Panc1 (cell line): ENCODE results near the gene POLR2A. TPM values are rescaled to one million over a fixed set of nuclear protein-coding genes. Genes with fewer than 3 reads are reported as not detected.

ENCODE experiments used
- ATAC-seq: fragments of 200-7000 bp; cut with Tn5 transposase; 2 replicates; pipeline ENCODE4 v1.9.1; 2020; ENCODE audit warnings: mild to moderate bottlenecking, moderate library complexity
- BruUV-seq: library from RNA; stranded (reverse); fragments of 400-500 nt; replicated peaks from 2 replicates; lab custom pipeline; 2021; lab: Mats Ljungman, UMichigan
- CTCF ChIA-PET: fragments of 300-600 bp; sonication (Branson Sonifier 250); formaldehyde crosslinking; loops from one replicate; lab custom pipeline; 2022; ENCODE audit warnings: antibody characterized with exemption; lab: Charles Lee
- POLR2A ChIA-PET: fragments of 300-600 bp; sonication (Branson Sonifier 250); formaldehyde crosslinking; loops from one replicate; lab custom pipeline; 2022; ENCODE audit warnings: antibody characterized with exemption; lab: Charles Lee
- DNase-seq: peaks from one replicate; pipeline ENCODE4 v3.0.0-alpha.2; 2010; ENCODE audit warnings: low read depth, low spot score
- H3K27ac ChIP-seq: 2 replicates; pipeline ENCODE4 v1.5.1; 2011; ENCODE audit warnings: mild to moderate bottlenecking, low read length, inconsistent platforms
- H3K27me3 ChIP-seq: fragments of 200-500 bp; sonication (Bioruptor generic); 2 replicates; pipeline ENCODE4 v1.6.0; 2014; ENCODE audit warnings: low read length, inconsistent platforms; ENCODE audit not compliant: control insufficient read depth, insufficient read depth
- H3K36me3 ChIP-seq: fragments of 200-500 bp; sonication (Bioruptor generic); 2 replicates; pipeline ENCODE4 v1.5.1; 2014; ENCODE audit warnings: inconsistent platforms, mild to moderate bottlenecking, low read length, moderate library complexity; ENCODE audit not compliant: control insufficient read depth, insufficient read depth
- H3K4me1 ChIP-seq: 2 replicates; pipeline ENCODE4 v1.5.1; 2011; ENCODE audit warnings: inconsistent platforms, mild to moderate bottlenecking, low read length, moderate library complexity; ENCODE audit not compliant: control insufficient read depth, insufficient read depth
- H3K4me3 ChIP-seq, 2 experiments: 2 replicates each; pipeline ENCODE4 v1.5.1; 2011 to 2012; ENCODE audit warnings: low read depth in 2 of 2, low read length in 2 of 2, mild to moderate bottlenecking in 2 of 2, inconsistent platforms in 1 of 2, moderate library complexity in 1 of 2
- H3K9me3 ChIP-seq: fragments of 200-500 bp; sonication (Bioruptor generic); 2 replicates; pipeline ENCODE4 v1.5.1; 2014; ENCODE audit warnings: low read depth, mild to moderate bottlenecking, inconsistent platforms, low read length, moderate library complexity; ENCODE audit not compliant: control insufficient read depth, insufficient read depth
- POLR2AphosphoS5 ChIP-seq: IDR thresholded peaks from 2 replicates; pipeline ENCODE4 v1.6.1; 2012; ENCODE audit warnings: mild to moderate bottlenecking, low read depth, low read length, moderate library complexity
- SIN3A ChIP-seq: IDR thresholded peaks from 2 replicates; pipeline ENCODE4 v1.6.1; 2012; ENCODE audit warnings: low read depth, mild to moderate bottlenecking, low read length, moderate library complexity, borderline replicate concordance; ENCODE audit not compliant: insufficient read depth
- TCF7L2 ChIP-seq: IDR thresholded peaks from 2 replicates; pipeline ENCODE4 v1.6.1; 2011; ENCODE audit warnings: mild to moderate bottlenecking, low read depth, low read length, inconsistent platforms
- in situ Hi-C: cut with HindIII; loops from 2 replicates; pipeline ENCODE4 v1.10.0; 2016; ENCODE audit warnings: low sequenced_read_pairs, low pct_unique_long_range_greater_than_20kb
- intact Hi-C: fragments of 100-400 bp; cut with micrococcal nuclease; formaldehyde crosslinking; loops from one replicate; pipeline ENCODE4 v1.10.0; 2022; ENCODE audit not compliant: unreplicated experiment
- total RNA-seq: library from RNA; stranded (reverse); gene quantifications from one replicate; pipeline ENCODE4 v1.2.1, GENCODE V29; 2021; ENCODE audit not compliant: unreplicated experiment
- TF ChIP-seq, protein P1 (sequence below): fragments of 450-650 bp; IDR thresholded peaks from 2 replicates; pipeline ENCODE4 v1.5.1; 2017; ENCODE audit warnings: mild to moderate bottlenecking
- TF ChIP-seq, protein P2 (sequence below), 2 experiments: IDR thresholded peaks; 2 replicates each; pipeline ENCODE4 v1.6.1; 2011 to 2012; ENCODE audit warnings: low read depth in 2 of 2, control low read depth in 1 of 2, low read length in 1 of 2, mild to moderate bottlenecking in 1 of 2, moderate library complexity in 1 of 2; ENCODE audit not compliant: insufficient read depth in 1 of 2

POLR2A gene
- total RNA-seq, 1 experiment from 2014 or later, result 181 TPM

DNA sequence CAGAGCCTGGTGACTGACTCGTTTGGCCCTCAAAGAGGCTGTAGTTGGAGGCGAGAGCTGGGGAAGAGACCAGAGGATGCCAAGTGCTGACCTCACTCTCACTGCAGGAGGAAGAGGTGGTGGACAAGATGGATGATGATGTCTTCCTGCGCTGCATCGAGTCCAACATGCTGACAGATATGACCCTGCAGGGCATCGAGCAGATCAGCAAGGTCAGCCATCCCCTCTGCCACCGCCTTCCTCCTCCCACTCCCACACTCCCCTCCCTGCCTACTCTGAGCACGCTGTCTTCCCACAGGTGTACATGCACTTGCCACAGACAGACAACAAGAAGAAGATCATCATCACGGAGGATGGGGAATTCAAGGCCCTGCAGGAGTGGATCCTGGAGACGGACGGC, 26.9 kb downstream of the POLR2A start:
- H3K27ac ChIP-seq, result no peak overlapping the region
- in situ Hi-C loops, result no loop called here
- BruUV-seq, result no TSS peak
- ATAC-seq, result no peak
- intact Hi-C loops, result no loop called here
- TF ChIP-seq, protein P1, sequence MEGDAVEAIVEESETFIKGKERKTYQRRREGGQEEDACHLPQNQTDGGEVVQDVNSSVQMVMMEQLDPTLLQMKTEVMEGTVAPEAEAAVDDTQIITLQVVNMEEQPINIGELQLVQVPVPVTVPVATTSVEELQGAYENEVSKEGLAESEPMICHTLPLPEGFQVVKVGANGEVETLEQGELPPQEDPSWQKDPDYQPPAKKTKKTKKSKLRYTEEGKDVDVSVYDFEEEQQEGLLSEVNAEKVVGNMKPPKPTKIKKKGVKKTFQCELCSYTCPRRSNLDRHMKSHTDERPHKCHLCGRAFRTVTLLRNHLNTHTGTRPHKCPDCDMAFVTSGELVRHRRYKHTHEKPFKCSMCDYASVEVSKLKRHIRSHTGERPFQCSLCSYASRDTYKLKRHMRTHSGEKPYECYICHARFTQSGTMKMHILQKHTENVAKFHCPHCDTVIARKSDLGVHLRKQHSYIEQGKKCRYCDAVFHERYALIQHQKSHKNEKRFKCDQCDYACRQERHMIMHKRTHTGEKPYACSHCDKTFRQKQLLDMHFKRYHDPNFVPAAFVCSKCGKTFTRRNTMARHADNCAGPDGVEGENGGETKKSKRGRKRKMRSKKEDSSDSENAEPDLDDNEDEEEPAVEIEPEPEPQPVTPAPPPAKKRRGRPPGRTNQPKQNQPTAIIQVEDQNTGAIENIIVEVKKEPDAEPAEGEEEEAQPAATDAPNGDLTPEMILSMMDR, result no peak
- TF ChIP-seq, protein P2, sequence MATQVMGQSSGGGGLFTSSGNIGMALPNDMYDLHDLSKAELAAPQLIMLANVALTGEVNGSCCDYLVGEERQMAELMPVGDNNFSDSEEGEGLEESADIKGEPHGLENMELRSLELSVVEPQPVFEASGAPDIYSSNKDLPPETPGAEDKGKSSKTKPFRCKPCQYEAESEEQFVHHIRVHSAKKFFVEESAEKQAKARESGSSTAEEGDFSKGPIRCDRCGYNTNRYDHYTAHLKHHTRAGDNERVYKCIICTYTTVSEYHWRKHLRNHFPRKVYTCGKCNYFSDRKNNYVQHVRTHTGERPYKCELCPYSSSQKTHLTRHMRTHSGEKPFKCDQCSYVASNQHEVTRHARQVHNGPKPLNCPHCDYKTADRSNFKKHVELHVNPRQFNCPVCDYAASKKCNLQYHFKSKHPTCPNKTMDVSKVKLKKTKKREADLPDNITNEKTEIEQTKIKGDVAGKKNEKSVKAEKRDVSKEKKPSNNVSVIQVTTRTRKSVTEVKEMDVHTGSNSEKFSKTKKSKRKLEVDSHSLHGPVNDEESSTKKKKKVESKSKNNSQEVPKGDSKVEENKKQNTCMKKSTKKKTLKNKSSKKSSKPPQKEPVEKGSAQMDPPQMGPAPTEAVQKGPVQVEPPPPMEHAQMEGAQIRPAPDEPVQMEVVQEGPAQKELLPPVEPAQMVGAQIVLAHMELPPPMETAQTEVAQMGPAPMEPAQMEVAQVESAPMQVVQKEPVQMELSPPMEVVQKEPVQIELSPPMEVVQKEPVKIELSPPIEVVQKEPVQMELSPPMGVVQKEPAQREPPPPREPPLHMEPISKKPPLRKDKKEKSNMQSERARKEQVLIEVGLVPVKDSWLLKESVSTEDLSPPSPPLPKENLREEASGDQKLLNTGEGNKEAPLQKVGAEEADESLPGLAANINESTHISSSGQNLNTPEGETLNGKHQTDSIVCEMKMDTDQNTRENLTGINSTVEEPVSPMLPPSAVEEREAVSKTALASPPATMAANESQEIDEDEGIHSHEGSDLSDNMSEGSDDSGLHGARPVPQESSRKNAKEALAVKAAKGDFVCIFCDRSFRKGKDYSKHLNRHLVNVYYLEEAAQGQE (IDR thresholded peaks at IDR 0.05; ENCODE audit: insufficient read depth in 1 of 2, low read depth in 2 of 2, low read length in 1 of 2), result no peak
- TF ChIP-seq POLR2AphosphoS5 (no peak), TCF7L2 (no peak), SIN3A (no peak)
- ChIA-PET POLR2A (interaction anchor here (0.6 kb wide), 1 partner anchor 175 kb away, joined by 3 read pairs; no protein-coding TSS in a partner anchor), CTCF (no interaction called here)
- no peak overlapping the region for H3K4me3 ChIP-seq
- no peaks in the 10 kb centered on the region for H3K4me1 ChIP-seq
- no peak for DNase-seq
- H3K9me3 ChIP-seq, result no peaks in the 10 kb centered on the region
- peaks cover 11% of the 10 kb centered on the region for H3K36me3 ChIP-seq
- no peaks in the 10 kb centered on the region for H3K27me3 ChIP-seq

- H3K9me3 ChIP-seq, result no peaks in the 10 kb centered on the region
- peaks cover 10% of the 10 kb centered on the region for H3K36me3 ChIP-seq
- DNase-seq (no peak), ATAC-seq (no peak)
- ChIA-PET POLR2A (no interaction called here), CTCF (no interaction called here)
- H3K27me3 ChIP-seq, result no peaks in the 10 kb centered on the region
- no peak overlapping the region for H3K27ac ChIP-seq
- in situ Hi-C loops, result no loop called here
- H3K4me1 ChIP-seq, result no peaks in the 10 kb centered on the region
- intact Hi-C loops, result no loop called here
- TF ChIP-seq, protein P1, result no peak
- TF ChIP-seq TCF7L2, result no peak
- no peak for TF ChIP-seq SIN3A
- TF ChIP-seq POLR2AphosphoS5, result no peak
- TF ChIP-seq, protein P2 (IDR thresholded peaks at IDR 0.05; ENCODE audit: insufficient read depth in 1 of 2, low read depth in 2 of 2, low read length in 1 of 2), result no peak
- BruUV-seq, result no TSS peak
- H3K4me3 ChIP-seq, result no peak overlapping the region
These were observed 27.9 kb downstream of the POLR2A start for GRCh38 chr17:7512105-7512504.
